ENCODE measurements around the gene TSHZ2.
"Not testable (repeated sequence)": the region's sequence is repeated elsewhere in the genome, so short reads cannot be mapped to it uniquely, and the experiment has no call there.

Gene TSHZ2

DNA sequence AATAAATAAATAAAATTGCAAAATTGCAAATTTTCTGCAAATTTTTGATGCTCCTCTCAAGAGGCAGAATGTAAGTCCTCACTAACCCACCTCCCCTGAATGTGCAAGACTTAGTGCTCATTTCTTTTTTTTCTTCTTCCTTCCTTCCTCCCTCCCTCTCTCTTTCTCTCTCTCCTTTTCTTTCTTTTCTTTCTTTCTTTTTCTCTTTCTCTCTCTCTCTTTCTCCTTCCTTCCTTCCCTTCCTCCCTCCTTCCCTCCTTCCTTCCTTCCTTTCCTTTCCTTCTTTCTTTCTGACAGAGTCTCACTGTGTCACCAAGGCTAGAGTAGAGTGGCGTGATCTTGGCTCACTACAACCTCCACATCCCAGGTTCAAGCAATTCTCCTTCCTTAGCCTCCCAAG lies 561.3 kb downstream of the TSHZ2 start:
- Histone ChIP-seq H3K4me2 (no peak overlapping the region), H3K36me3 (ENCODE audit: insufficient read depth) (no peaks in the 10 kb centered on the region), H2AFZ (ENCODE audit: low read depth) (no peak overlapping the region), H4K20me1 (ENCODE audit: insufficient read depth) (no peaks in the 10 kb centered on the region), H3K27ac (no peak overlapping the region), H3K79me2 (ENCODE audit: insufficient read depth, low read depth) (no peaks in the 10 kb centered on the region), H3K4me3 (IDR thresholded peaks at IDR 0.05; ENCODE audit: insufficient read depth, low read depth, low read length) (no peak overlapping the region), H3K4me1 (ENCODE audit: low read depth, poor library complexity, severe bottlenecking) (no peaks in the 10 kb centered on the region), H3K27me3 (ENCODE audit: insufficient read depth, low read depth) (no peaks in the 10 kb centered on the region), H3K9ac (no peak overlapping the region)
- TF ChIP-seq, protein P1, sequence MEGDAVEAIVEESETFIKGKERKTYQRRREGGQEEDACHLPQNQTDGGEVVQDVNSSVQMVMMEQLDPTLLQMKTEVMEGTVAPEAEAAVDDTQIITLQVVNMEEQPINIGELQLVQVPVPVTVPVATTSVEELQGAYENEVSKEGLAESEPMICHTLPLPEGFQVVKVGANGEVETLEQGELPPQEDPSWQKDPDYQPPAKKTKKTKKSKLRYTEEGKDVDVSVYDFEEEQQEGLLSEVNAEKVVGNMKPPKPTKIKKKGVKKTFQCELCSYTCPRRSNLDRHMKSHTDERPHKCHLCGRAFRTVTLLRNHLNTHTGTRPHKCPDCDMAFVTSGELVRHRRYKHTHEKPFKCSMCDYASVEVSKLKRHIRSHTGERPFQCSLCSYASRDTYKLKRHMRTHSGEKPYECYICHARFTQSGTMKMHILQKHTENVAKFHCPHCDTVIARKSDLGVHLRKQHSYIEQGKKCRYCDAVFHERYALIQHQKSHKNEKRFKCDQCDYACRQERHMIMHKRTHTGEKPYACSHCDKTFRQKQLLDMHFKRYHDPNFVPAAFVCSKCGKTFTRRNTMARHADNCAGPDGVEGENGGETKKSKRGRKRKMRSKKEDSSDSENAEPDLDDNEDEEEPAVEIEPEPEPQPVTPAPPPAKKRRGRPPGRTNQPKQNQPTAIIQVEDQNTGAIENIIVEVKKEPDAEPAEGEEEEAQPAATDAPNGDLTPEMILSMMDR (conservative IDR thresholded peaks at IDR 0.05; ENCODE audit: low read depth, low read length): no peak

GRCh38 chr20:53534037-53534436 lies 561.9 kb downstream of the TSHZ2 start:
- Histone ChIP-seq H3K79me2 (ENCODE audit: insufficient read depth, low read depth) (no peaks in the 10 kb centered on the region), H3K27me3 (ENCODE audit: insufficient read depth, low read depth) (no peaks in the 10 kb centered on the region), H3K4me2 (no peak overlapping the region), H4K20me1 (ENCODE audit: insufficient read depth) (no peaks in the 10 kb centered on the region), H3K36me3 (ENCODE audit: insufficient read depth) (no peaks in the 10 kb centered on the region), H3K4me3 (IDR thresholded peaks at IDR 0.05; ENCODE audit: insufficient read depth, low read depth, low read length) (no peak overlapping the region), H2AFZ (ENCODE audit: low read depth) (no peak overlapping the region), H3K4me1 (ENCODE audit: low read depth, poor library complexity, severe bottlenecking) (no peaks in the 10 kb centered on the region), H3K9ac (no peak overlapping the region), H3K27ac (no peak overlapping the region)
- TF ChIP-seq, protein P1 (conservative IDR thresholded peaks at IDR 0.05; ENCODE audit: low read depth, low read length): no peak

DNA sequence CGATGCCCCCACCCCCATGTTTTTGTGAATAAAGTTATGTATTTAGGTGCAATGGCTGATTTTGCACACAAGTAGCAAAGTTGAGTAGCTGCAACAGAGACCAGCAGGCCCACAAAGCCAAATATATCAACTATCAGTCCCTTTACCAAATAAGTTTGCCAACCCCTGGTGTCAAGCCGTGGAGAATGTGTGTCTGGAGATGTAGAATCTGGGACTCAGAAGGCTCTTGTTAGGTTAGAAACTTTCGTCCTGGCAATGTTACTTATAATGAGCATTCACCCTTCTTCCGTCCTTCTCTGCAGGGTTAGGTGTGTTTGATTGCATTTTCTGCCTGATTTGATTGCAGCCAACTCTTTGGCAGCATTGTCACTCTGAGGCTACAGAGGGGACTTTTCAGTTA lies 563.7 kb downstream of the TSHZ2 start:
- TF ChIP-seq, protein P1 (conservative IDR thresholded peaks at IDR 0.05; ENCODE audit: low read depth, low read length): no peak
- Histone ChIP-seq H4K20me1 (ENCODE audit: insufficient read depth) (no peaks in the 10 kb centered on the region), H3K4me1 (ENCODE audit: low read depth, poor library complexity, severe bottlenecking) (no peaks in the 10 kb centered on the region), H3K9ac (no peak overlapping the region), H2AFZ (ENCODE audit: low read depth) (no peak overlapping the region), H3K27me3 (ENCODE audit: insufficient read depth, low read depth) (no peaks in the 10 kb centered on the region), H3K79me2 (ENCODE audit: insufficient read depth, low read depth) (no peaks in the 10 kb centered on the region), H3K4me3 (IDR thresholded peaks at IDR 0.05; ENCODE audit: insufficient read depth, low read depth, low read length) (no peak overlapping the region), H3K27ac (no peak overlapping the region), H3K4me2 (no peak overlapping the region), H3K36me3 (ENCODE audit: insufficient read depth) (no peaks in the 10 kb centered on the region)

- not testable (repeated sequence) for H3K27ac ChIP-seq; H3K4me1 ChIP-seq (ENCODE audit: low read depth, poor library complexity, severe bottlenecking); H4K20me1 ChIP-seq (ENCODE audit: insufficient read depth); H3K9ac ChIP-seq; H3K27me3 ChIP-seq (ENCODE audit: insufficient read depth, low read depth); H3K4me2 ChIP-seq; H3K79me2 ChIP-seq (ENCODE audit: insufficient read depth, low read depth); H3K4me3 ChIP-seq (IDR thresholded peaks at IDR 0.05; ENCODE audit: insufficient read depth, low read depth, low read length); H3K36me3 ChIP-seq (ENCODE audit: insufficient read depth); H2AFZ ChIP-seq (ENCODE audit: low read depth)
These were observed 564.2 kb downstream of the TSHZ2 start for GRCh38 chr20:53536382-53536781.

- Histone ChIP-seq H2AFZ (ENCODE audit: low read depth) (no peak overlapping the region), H4K20me1 (ENCODE audit: insufficient read depth) (no peaks in the 10 kb centered on the region), H3K4me2 (no peak overlapping the region), H3K27me3 (ENCODE audit: insufficient read depth, low read depth) (no peaks in the 10 kb centered on the region), H3K4me1 (ENCODE audit: low read depth, poor library complexity, severe bottlenecking) (no peaks in the 10 kb centered on the region), H3K36me3 (ENCODE audit: insufficient read depth) (no peaks in the 10 kb centered on the region), H3K9ac (no peak overlapping the region), H3K27ac (no peak overlapping the region), H3K79me2 (ENCODE audit: insufficient read depth, low read depth) (no peaks in the 10 kb centered on the region), H3K4me3 (IDR thresholded peaks at IDR 0.05; ENCODE audit: insufficient read depth, low read depth, low read length) (no peak overlapping the region)
- TF ChIP-seq, protein P1 (conservative IDR thresholded peaks at IDR 0.05; ENCODE audit: low read depth, low read length): no peak
These were observed 567.4 kb downstream of the TSHZ2 start for GRCh38 chr20:53539516-53539915.
